ENCODE data around the gene CASQ2.
A peak's percentile ranks its signal among the peaks of the same experiment; 100 is the strongest.

Gene CASQ2

DNA sequence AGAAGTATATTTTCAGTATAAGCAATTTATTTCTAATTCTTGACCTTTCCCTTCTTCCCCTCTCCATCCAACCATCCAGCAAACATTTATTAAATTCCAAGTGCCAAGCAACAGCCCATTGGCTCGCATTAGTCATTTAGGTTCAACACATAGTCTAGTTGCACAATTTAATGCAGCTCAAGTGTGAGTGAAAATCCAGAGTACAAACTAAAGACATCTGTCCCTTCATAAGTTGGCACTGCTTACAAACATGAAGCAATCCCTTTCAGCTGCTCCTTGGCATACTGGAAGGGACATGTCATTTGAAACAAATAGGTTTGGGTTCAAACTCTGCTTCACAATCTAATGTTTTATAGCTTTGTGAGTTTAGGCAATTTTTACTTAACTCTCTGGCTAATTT, 10.7 kb downstream of the CASQ2 start:
- peaks cover 0 to 4% (median 0%) of the 10 kb centered on the region in 5 experiments for H3K27me3 ChIP-seq (replicated peaks in 2 of 5; ENCODE audit: control insufficient read depth in 4 of 5, insufficient read depth in 5 of 5, low read length in 4 of 5)
- CTCF ChIA-PET = interaction anchor here (1.0 kb wide), 1 partner anchor 615 kb away, joined by 3 read pairs; no protein-coding TSS in a partner anchor
- H3K4me1 ChIP-seq (ENCODE audit: control extremely low read depth in 1 of 4, control insufficient read depth in 4 of 4, insufficient read depth in 4 of 4, low read length in 3 of 4) = no peaks in the 10 kb centered on the region
- H3K27ac ChIP-seq (ENCODE audit: insufficient read depth in 1 of 2, low read depth in 1 of 2, low read length in 2 of 2, poor library complexity in 1 of 2, severe bottlenecking in 2 of 2) = no peak overlapping the region
- H3K36me3 ChIP-seq (ENCODE audit: control insufficient read depth in 4 of 4, insufficient read depth in 4 of 4, low read length in 3 of 4) = no peaks in the 10 kb centered on the region
- H3K9me3 ChIP-seq (ENCODE audit: control extremely low read depth in 1 of 5, control insufficient read depth in 4 of 5, insufficient read depth in 2 of 5, low read depth in 1 of 5, low read length in 4 of 5) = peaks cover 0 to 5% (median 0%) of the 10 kb centered on the region in 5 experiments
- no peak for DNase-seq
- WGBS (ENCODE audit: insufficient coverage) = 100% methylated on average over 1 of the region's 1 CpG
- no peak overlapping the region for H3K4me3 ChIP-seq (ENCODE audit: control insufficient read depth in 1 of 7, extremely low read depth in 1 of 7, insufficient read depth in 4 of 7, low read depth in 2 of 7, low read length in 6 of 7)
- POLR2A ChIA-PET = no interaction called here

GRCh38 chr1:115757326-115757725, 11.2 kb downstream of the CASQ2 start:
- CTCF ChIA-PET = interaction anchor here (1.0 kb wide), 1 partner anchor 614 kb away, joined by 3 read pairs; no protein-coding TSS in a partner anchor
- WGBS (ENCODE audit: insufficient coverage) = 100% methylated on average over 2 of the region's 3 CpGs
- no peak for DNase-seq
- Histone ChIP-seq H3K4me3 (ENCODE audit: control insufficient read depth in 1 of 7, extremely low read depth in 1 of 7, insufficient read depth in 4 of 7, low read depth in 2 of 7, low read length in 6 of 7) (no peak overlapping the region), H3K27ac (ENCODE audit: insufficient read depth in 1 of 2, low read depth in 1 of 2, low read length in 2 of 2, poor library complexity in 1 of 2, severe bottlenecking in 2 of 2) (no peak overlapping the region), H3K9me3 (ENCODE audit: control extremely low read depth in 1 of 5, control insufficient read depth in 4 of 5, insufficient read depth in 2 of 5, low read depth in 1 of 5, low read length in 4 of 5) (peaks cover 0 to 5% (median 0%) of the 10 kb centered on the region in 5 experiments), H3K27me3 (replicated peaks in 2 of 5; ENCODE audit: control insufficient read depth in 4 of 5, insufficient read depth in 5 of 5, low read length in 4 of 5) (peaks cover 0 to 4% (median 0%) of the 10 kb centered on the region in 5 experiments), H3K4me1 (ENCODE audit: control extremely low read depth in 1 of 4, control insufficient read depth in 4 of 4, insufficient read depth in 4 of 4, low read length in 3 of 4) (no peaks in the 10 kb centered on the region), H3K36me3 (ENCODE audit: control insufficient read depth in 4 of 4, insufficient read depth in 4 of 4, low read length in 3 of 4) (no peaks in the 10 kb centered on the region)
- POLR2A ChIA-PET = no interaction called here

DNA sequence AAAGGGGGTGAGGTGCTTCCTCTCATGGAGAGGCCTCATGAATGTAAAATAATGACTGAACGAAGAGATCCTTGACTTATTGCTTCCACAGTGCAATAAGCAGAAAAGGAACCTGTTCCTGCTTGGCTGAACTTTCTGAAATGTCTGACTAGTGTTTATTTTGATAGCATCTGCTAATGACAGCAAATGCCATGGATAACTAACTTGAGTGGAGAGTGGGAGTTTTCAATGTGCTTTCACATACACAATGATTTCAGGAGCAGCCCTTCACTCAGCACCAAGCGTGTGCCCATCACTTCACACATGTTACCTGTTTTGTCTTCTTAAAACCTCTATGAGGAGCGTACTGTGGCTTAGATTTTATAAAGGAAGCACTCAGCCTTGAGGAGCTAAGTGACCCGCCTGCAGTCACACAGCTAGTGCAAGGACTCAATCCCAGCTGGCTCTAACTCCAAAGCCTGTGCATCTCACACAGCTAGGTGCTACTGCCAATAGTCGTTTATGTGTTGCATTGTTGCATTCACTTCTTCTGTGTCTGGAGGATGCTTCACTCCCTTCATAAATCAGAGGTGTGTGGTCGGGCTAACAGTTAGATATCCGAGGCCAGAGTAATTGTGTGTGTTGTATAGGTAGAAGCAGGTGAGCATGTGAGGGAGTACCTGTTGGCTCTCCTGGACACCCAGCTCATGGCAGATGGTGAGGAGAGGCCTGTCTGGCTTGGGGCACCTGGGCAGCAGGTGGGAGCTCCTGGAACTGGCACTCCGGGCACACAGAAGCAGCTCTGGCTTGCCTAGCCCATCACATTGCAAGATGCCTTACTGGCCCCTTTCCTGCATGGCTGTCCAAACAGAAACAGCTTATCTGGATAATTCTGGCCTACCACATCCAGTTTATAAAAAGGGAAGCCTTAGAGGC, 12.8 kb downstream of the CASQ2 start:
- ChIA-PET CTCF (interaction anchor here (0.7 to 1.4 kb wide), 3 partner anchors 10 to 27 kb away, joined by 3 read pairs; no protein-coding TSS in a partner anchor), POLR2A (no interaction called here)
- Histone ChIP-seq H3K9me3 (ENCODE audit: control extremely low read depth in 1 of 5, control insufficient read depth in 4 of 5, insufficient read depth in 2 of 5, low read depth in 1 of 5, low read length in 4 of 5) (peaks cover 0 to 5% (median 0%) of the 10 kb centered on the region in 5 experiments), H3K4me1 (ENCODE audit: control extremely low read depth in 1 of 4, control insufficient read depth in 4 of 4, insufficient read depth in 4 of 4, low read length in 3 of 4) (no peaks in the 10 kb centered on the region), H3K36me3 (ENCODE audit: control insufficient read depth in 4 of 4, insufficient read depth in 4 of 4, low read length in 3 of 4) (no peaks in the 10 kb centered on the region), H3K27ac (ENCODE audit: insufficient read depth in 1 of 2, low read depth in 1 of 2, low read length in 2 of 2, poor library complexity in 1 of 2, severe bottlenecking in 2 of 2) (no peak overlapping the region), H3K27me3 (replicated peaks in 2 of 5; ENCODE audit: control insufficient read depth in 4 of 5, insufficient read depth in 5 of 5, low read length in 4 of 5) (peaks cover 0 to 4% (median 0%) of the 10 kb centered on the region in 5 experiments), H3K4me3 (ENCODE audit: control insufficient read depth in 1 of 7, extremely low read depth in 1 of 7, insufficient read depth in 4 of 7, low read depth in 2 of 7, low read length in 6 of 7) (no peak overlapping the region)
- DNase-seq = no peak
- WGBS (ENCODE audit: insufficient coverage) = 70% methylated on average over 6 of the region's 8 CpGs

GRCh38 chr1:115753830-115754229, 14.7 kb downstream of the CASQ2 start:
- POLR2A ChIA-PET = no interaction called here
- CTCF ChIA-PET = no interaction called here
- Histone ChIP-seq H3K36me3 (ENCODE audit: control insufficient read depth in 4 of 4, insufficient read depth in 4 of 4, low read length in 3 of 4) (no peaks in the 10 kb centered on the region), H3K27ac (ENCODE audit: insufficient read depth in 1 of 2, low read depth in 1 of 2, low read length in 2 of 2, poor library complexity in 1 of 2, severe bottlenecking in 2 of 2) (no peak overlapping the region), H3K27me3 (replicated peaks in 2 of 5; ENCODE audit: control insufficient read depth in 4 of 5, insufficient read depth in 5 of 5, low read length in 4 of 5) (peaks cover 0 to 3% (median 0%) of the 10 kb centered on the region in 5 experiments), H3K9me3 (ENCODE audit: control extremely low read depth in 1 of 5, control insufficient read depth in 4 of 5, insufficient read depth in 2 of 5, low read depth in 1 of 5, low read length in 4 of 5) (no peaks in the 10 kb centered on the region), H3K4me3 (ENCODE audit: control insufficient read depth in 1 of 7, extremely low read depth in 1 of 7, insufficient read depth in 4 of 7, low read depth in 2 of 7, low read length in 6 of 7) (no peak overlapping the region), H3K4me1 (ENCODE audit: control extremely low read depth in 1 of 4, control insufficient read depth in 4 of 4, insufficient read depth in 4 of 4, low read length in 3 of 4) (no peaks in the 10 kb centered on the region)
- 83% methylated on average over 8 of the region's 8 CpGs for WGBS (ENCODE audit: insufficient coverage)
- no peak for DNase-seq

- CTCF ChIA-PET = no interaction called here
- no peak overlapping the region for H3K27ac ChIP-seq (ENCODE audit: insufficient read depth in 1 of 2, low read depth in 1 of 2, low read length in 2 of 2, poor library complexity in 1 of 2, severe bottlenecking in 2 of 2)
- no peak for DNase-seq
- H3K9me3 ChIP-seq (ENCODE audit: control extremely low read depth in 1 of 5, control insufficient read depth in 4 of 5, insufficient read depth in 2 of 5, low read depth in 1 of 5, low read length in 4 of 5) = no peaks in the 10 kb centered on the region
- H3K4me3 ChIP-seq (ENCODE audit: control insufficient read depth in 1 of 7, extremely low read depth in 1 of 7, insufficient read depth in 4 of 7, low read depth in 2 of 7, low read length in 6 of 7) = no peak overlapping the region
- no peaks in the 10 kb centered on the region for H3K4me1 ChIP-seq (ENCODE audit: control extremely low read depth in 1 of 4, control insufficient read depth in 4 of 4, insufficient read depth in 4 of 4, low read length in 3 of 4)
- peaks cover 0 to 3% (median 0%) of the 10 kb centered on the region in 5 experiments for H3K27me3 ChIP-seq (replicated peaks in 2 of 5; ENCODE audit: control insufficient read depth in 4 of 5, insufficient read depth in 5 of 5, low read length in 4 of 5)
- WGBS (ENCODE audit: insufficient coverage) = 86% methylated on average over 2 of the region's 7 CpGs
- POLR2A ChIA-PET = no interaction called here
- no peaks in the 10 kb centered on the region for H3K36me3 ChIP-seq (ENCODE audit: control insufficient read depth in 4 of 4, insufficient read depth in 4 of 4, low read length in 3 of 4)
Measured at GRCh38 chr1:115753361-115753760, 15.2 kb downstream of the CASQ2 start.

DNA sequence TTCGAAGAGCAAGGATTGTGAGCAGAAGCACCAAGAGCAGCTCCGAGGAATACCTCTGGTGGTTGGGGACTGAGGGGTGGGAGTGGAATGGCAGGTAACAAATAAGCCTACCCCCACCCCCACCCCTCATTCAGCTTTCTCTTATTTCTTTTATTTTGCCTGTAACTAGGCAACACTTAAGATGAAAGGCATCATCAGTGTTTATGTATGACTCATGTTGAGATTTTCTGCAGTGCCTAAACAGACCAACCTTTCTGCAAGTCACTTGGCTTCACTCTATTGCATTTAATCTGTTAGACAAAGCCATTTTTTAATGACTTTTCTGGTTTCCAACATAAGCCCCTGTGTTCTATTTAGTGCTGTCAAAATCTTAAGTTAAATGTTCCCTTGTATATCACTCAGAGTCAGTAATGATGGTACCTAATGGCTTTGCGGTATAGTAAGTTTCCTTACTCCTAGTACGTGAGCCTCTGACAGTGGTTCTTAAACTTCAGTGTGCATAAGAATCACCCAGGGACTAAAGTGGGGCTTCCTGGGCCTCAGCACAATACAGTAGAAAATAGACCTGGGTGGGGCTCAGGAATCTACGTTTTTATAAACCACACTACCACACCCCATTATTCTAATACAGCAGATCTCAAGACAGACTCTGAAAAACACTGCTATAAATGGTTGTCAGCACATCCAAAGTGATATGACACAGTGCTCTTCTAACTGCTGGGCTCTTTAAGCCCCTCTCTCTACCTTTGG, 19.9 kb downstream of the CASQ2 start:
- Histone ChIP-seq H3K4me3 (ENCODE audit: control insufficient read depth in 1 of 7, extremely low read depth in 1 of 7, insufficient read depth in 4 of 7, low read depth in 2 of 7, low read length in 6 of 7) (no peak overlapping the region), H3K36me3 (ENCODE audit: control insufficient read depth in 4 of 4, insufficient read depth in 4 of 4, low read length in 3 of 4) (no peaks in the 10 kb centered on the region), H3K27me3 (replicated peaks in 2 of 5; ENCODE audit: control insufficient read depth in 4 of 5, insufficient read depth in 5 of 5, low read length in 4 of 5) (peaks cover 0 to 3% (median 0%) of the 10 kb centered on the region in 5 experiments), H3K4me1 (ENCODE audit: control extremely low read depth in 1 of 4, control insufficient read depth in 4 of 4, insufficient read depth in 4 of 4, low read length in 3 of 4) (no peaks in the 10 kb centered on the region), H3K27ac (ENCODE audit: insufficient read depth in 1 of 2, low read depth in 1 of 2, low read length in 2 of 2, poor library complexity in 1 of 2, severe bottlenecking in 2 of 2) (no peak overlapping the region), H3K9me3 (ENCODE audit: control extremely low read depth in 1 of 5, control insufficient read depth in 4 of 5, insufficient read depth in 2 of 5, low read depth in 1 of 5, low read length in 4 of 5) (no peaks in the 10 kb centered on the region)
- 96% methylated on average over 3 of the region's 5 CpGs for WGBS (ENCODE audit: insufficient coverage)
- DNase-seq = peak in 1 of 3 donors; percentile 23
- POLR2A ChIA-PET = no interaction called here
- CTCF ChIA-PET = no interaction called here
